ENCODE results near the gene GPR158. TPM values are rescaled to one million over a fixed set of nuclear protein-coding genes. Genes with fewer than 3 reads are reported as not detected.

The GPR158 gene
- total and polyA plus RNA-seq, 4 donors, result 0.03 to 0.08 TPM; not detected in 2

GRCh38 chr10:25278180-25278579, 103.4 kb downstream of the GPR158 start:
- DNase-seq (ENCODE audit: low spot score), result no peak
- Histone ChIP-seq H3K9me3 (ENCODE audit: control insufficient read depth in 4 of 4, low read length in 3 of 4) (peaks cover 0 to 8% (median 1%) of the 10 kb centered on the region in 4 donors), H3K27ac (ENCODE audit: low read depth in 1 of 2, low read length in 2 of 2) (no peak overlapping the region), H3K36me3 (ENCODE audit: control insufficient read depth in 4 of 4, insufficient read depth in 3 of 4, low read depth in 1 of 4, low read length in 3 of 4) (no peaks in the 10 kb centered on the region), H3K4me3 (ENCODE audit: low read depth in 1 of 3, low read length in 3 of 3) (no peak overlapping the region), H3K9ac (ENCODE audit: low read depth in 1 of 2, low read length in 2 of 2) (no peak overlapping the region), H3K4me1 (ENCODE audit: control insufficient read depth in 4 of 4, insufficient read depth in 4 of 4, low read length in 3 of 4) (no peaks in the 10 kb centered on the region), H3K27me3 (ENCODE audit: control insufficient read depth in 4 of 4, insufficient read depth in 4 of 4, low read length in 3 of 4) (no peaks in the 10 kb centered on the region)
- TF ChIP-seq JUND (IDR thresholded peaks at IDR 0.05) (no peak), RAD21 (IDR thresholded peaks at IDR 0.05) (no peak), FOXA1 (IDR thresholded peaks at IDR 0.05) (no peak), EGR1 (IDR thresholded peaks at IDR 0.05; ENCODE audit: low read depth in 2 of 2) (no peak), GABPA (IDR thresholded peaks at IDR 0.05 in 1 of 2, conservative IDR thresholded peaks at IDR 0.05 in 1 of 2) (no peak)
- WGBS, result 95% methylated on average over 1 of the region's 1 CpG

DNA sequence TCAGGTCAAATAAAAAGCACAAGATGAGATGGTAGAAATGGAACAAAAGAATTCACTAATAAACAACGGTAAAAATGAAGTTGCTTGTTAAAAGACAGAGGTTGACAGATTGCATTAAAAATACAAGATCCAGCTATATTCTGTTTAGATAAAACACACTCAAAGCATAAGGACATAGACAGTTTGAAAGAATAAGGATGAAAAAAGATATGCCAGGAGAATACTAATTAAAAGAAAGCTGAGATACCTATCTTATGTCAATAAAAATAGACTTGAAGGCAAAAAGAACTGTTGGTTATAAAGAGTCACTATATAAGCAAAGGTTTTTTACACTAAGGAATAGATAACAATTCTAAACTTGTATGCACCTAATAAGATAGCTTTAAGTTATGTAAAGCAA, 105.3 kb downstream of the GPR158 start:
- 89% methylated on average over 1 of the region's 1 CpG for WGBS
- no peak overlapping the region for H3K4me3 ChIP-seq (ENCODE audit: low read depth in 1 of 3, low read length in 3 of 3)
- TF ChIP-seq, protein P1, sequence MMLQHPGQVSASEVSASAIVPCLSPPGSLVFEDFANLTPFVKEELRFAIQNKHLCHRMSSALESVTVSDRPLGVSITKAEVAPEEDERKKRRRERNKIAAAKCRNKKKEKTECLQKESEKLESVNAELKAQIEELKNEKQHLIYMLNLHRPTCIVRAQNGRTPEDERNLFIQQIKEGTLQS (IDR thresholded peaks at IDR 0.05), result no peak

GRCh38 chr10:25280573-25280972, 105.8 kb downstream of the GPR158 start:
- 78% methylated on average over 7 of the region's 7 CpGs for WGBS
- Histone ChIP-seq H3K27ac (ENCODE audit: low read depth in 1 of 2, low read length in 2 of 2) (no peak overlapping the region), H3K4me1 (ENCODE audit: control insufficient read depth in 4 of 4, insufficient read depth in 4 of 4, low read length in 3 of 4) (no peaks in the 10 kb centered on the region), H3K9me3 (ENCODE audit: control insufficient read depth in 4 of 4, low read length in 3 of 4) (peaks cover 0 to 13% (median 2%) of the 10 kb centered on the region in 4 donors), H3K27me3 (ENCODE audit: control insufficient read depth in 4 of 4, insufficient read depth in 4 of 4, low read length in 3 of 4) (no peaks in the 10 kb centered on the region), H3K9ac (ENCODE audit: low read depth in 1 of 2, low read length in 2 of 2) (no peak overlapping the region), H3K36me3 (ENCODE audit: control insufficient read depth in 4 of 4, insufficient read depth in 3 of 4, low read depth in 1 of 4, low read length in 3 of 4) (no peaks in the 10 kb centered on the region), H3K4me3 (ENCODE audit: low read depth in 1 of 3, low read length in 3 of 3) (no peak overlapping the region)
- TF ChIP-seq, protein P2, sequence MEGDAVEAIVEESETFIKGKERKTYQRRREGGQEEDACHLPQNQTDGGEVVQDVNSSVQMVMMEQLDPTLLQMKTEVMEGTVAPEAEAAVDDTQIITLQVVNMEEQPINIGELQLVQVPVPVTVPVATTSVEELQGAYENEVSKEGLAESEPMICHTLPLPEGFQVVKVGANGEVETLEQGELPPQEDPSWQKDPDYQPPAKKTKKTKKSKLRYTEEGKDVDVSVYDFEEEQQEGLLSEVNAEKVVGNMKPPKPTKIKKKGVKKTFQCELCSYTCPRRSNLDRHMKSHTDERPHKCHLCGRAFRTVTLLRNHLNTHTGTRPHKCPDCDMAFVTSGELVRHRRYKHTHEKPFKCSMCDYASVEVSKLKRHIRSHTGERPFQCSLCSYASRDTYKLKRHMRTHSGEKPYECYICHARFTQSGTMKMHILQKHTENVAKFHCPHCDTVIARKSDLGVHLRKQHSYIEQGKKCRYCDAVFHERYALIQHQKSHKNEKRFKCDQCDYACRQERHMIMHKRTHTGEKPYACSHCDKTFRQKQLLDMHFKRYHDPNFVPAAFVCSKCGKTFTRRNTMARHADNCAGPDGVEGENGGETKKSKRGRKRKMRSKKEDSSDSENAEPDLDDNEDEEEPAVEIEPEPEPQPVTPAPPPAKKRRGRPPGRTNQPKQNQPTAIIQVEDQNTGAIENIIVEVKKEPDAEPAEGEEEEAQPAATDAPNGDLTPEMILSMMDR (IDR thresholded peaks at IDR 0.05; ENCODE audit: low read depth, low read length, missing input control), result no peak
- TF ChIP-seq RXRA (IDR thresholded peaks at IDR 0.05) (no peak), ZBTB33 (IDR thresholded peaks at IDR 0.05) (no peak), NR2F2 (IDR thresholded peaks at IDR 0.05) (no peak), JUND (IDR thresholded peaks at IDR 0.05) (no peak), TAF1 (conservative IDR thresholded peaks at IDR 0.05) (no peak), SP1 (IDR thresholded peaks at IDR 0.05) (no peak), GABPA (IDR thresholded peaks at IDR 0.05 in 1 of 2, conservative IDR thresholded peaks at IDR 0.05 in 1 of 2) (no peak), EGR1 (IDR thresholded peaks at IDR 0.05; ENCODE audit: low read depth in 2 of 2) (no peak), RAD21 (IDR thresholded peaks at IDR 0.05) (no peak), HNF4A (conservative IDR thresholded peaks at IDR 0.05) (no peak), FOXA1 (IDR thresholded peaks at IDR 0.05) (no peak), YY1 (IDR thresholded peaks at IDR 0.05) (no peak), FOXA2 (IDR thresholded peaks at IDR 0.05) (no peak), HNF4G (IDR thresholded peaks at IDR 0.05) (no peak)
- TF ChIP-seq, protein P3, sequence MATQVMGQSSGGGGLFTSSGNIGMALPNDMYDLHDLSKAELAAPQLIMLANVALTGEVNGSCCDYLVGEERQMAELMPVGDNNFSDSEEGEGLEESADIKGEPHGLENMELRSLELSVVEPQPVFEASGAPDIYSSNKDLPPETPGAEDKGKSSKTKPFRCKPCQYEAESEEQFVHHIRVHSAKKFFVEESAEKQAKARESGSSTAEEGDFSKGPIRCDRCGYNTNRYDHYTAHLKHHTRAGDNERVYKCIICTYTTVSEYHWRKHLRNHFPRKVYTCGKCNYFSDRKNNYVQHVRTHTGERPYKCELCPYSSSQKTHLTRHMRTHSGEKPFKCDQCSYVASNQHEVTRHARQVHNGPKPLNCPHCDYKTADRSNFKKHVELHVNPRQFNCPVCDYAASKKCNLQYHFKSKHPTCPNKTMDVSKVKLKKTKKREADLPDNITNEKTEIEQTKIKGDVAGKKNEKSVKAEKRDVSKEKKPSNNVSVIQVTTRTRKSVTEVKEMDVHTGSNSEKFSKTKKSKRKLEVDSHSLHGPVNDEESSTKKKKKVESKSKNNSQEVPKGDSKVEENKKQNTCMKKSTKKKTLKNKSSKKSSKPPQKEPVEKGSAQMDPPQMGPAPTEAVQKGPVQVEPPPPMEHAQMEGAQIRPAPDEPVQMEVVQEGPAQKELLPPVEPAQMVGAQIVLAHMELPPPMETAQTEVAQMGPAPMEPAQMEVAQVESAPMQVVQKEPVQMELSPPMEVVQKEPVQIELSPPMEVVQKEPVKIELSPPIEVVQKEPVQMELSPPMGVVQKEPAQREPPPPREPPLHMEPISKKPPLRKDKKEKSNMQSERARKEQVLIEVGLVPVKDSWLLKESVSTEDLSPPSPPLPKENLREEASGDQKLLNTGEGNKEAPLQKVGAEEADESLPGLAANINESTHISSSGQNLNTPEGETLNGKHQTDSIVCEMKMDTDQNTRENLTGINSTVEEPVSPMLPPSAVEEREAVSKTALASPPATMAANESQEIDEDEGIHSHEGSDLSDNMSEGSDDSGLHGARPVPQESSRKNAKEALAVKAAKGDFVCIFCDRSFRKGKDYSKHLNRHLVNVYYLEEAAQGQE (IDR thresholded peaks at IDR 0.05), result no peak
- TF ChIP-seq, protein P1 (IDR thresholded peaks at IDR 0.05), result no peak
- TF ChIP-seq, protein P4, sequence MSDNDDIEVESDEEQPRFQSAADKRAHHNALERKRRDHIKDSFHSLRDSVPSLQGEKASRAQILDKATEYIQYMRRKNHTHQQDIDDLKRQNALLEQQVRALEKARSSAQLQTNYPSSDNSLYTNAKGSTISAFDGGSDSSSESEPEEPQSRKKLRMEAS (IDR thresholded peaks at IDR 0.05), result no peak
- DNase-seq (ENCODE audit: low spot score), result no peak

More for the DNA sequence above, 105.3 kb downstream of the GPR158 start:
- Histone ChIP-seq H3K4me1 (ENCODE audit: control insufficient read depth in 4 of 4, insufficient read depth in 4 of 4, low read length in 3 of 4) (no peaks in the 10 kb centered on the region), H3K36me3 (ENCODE audit: control insufficient read depth in 4 of 4, insufficient read depth in 3 of 4, low read depth in 1 of 4, low read length in 3 of 4) (no peaks in the 10 kb centered on the region), H3K9me3 (ENCODE audit: control insufficient read depth in 4 of 4, low read length in 3 of 4) (peaks cover 0 to 8% (median 1%) of the 10 kb centered on the region in 4 donors), H3K27me3 (ENCODE audit: control insufficient read depth in 4 of 4, insufficient read depth in 4 of 4, low read length in 3 of 4) (no peaks in the 10 kb centered on the region), H3K9ac (ENCODE audit: low read depth in 1 of 2, low read length in 2 of 2) (no peak overlapping the region), H3K27ac (ENCODE audit: low read depth in 1 of 2, low read length in 2 of 2) (no peak overlapping the region)
- DNase-seq (ENCODE audit: low spot score), result no peak
